M059J (cell line): ENCODE results near the gene C16orf86. TPM values are rescaled to one million over a fixed set of nuclear protein-coding genes. Genes with fewer than 3 reads are reported as not detected.
"Not testable (repeated sequence)": the region's sequence is repeated elsewhere in the genome, so short reads cannot be mapped to it uniquely, and the experiment has no call there.

Experiments used
- DNase-seq: peaks from one replicate; pipeline ENCODE4 v3.0.0-alpha.2; 2012; ENCODE audit warnings: low read depth
- total RNA-seq: library from RNA; depleted of rRNA; stranded (reverse); fragments of >200 nt; shearing (Covaris generic); gene quantifications from 2 replicates; pipeline ENCODE4 v1.2.3, GENCODE V29; 2014; rRNA removed

The C16orf86 gene
- total RNA-seq, 1 experiment from 2014 or later: 0.81 TPM

DNA sequence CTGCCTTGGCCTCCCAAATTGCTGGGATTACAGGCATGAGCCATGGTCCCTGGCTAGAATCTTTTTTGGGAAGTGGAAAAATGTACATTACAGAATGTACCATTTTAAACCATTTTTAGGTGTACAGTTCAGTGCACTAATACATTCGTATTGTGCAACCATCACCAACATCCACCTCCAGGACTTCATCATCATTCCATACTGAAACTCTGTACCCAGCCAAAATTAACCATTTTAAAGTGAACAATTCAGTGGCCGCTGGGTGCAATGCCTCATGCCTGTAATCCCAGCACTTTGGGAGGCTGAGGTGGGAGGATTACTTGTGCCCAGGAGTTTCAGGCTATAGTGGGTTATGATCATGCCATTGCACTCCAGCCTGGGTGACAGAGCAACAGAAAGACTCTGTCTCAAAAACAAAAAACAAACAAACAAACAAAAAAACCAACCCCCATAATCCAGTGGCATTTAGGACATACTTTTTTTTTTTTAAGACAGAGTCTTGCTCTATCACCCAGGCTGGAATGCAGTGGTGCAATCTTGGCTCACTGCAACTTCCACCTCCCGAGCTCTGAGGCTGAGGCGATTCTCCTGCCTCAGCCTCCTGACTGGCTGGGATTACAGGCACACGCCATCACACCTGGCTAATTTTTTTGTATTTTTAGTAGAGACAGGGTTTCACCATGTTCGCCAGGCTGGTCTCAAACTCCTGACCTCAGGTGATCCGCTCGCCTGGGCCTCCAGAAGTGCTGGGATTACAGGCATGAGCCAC, 27.1 kb downstream of the C16orf86 start:
- DNase-seq: not testable (repeated sequence)

DNA sequence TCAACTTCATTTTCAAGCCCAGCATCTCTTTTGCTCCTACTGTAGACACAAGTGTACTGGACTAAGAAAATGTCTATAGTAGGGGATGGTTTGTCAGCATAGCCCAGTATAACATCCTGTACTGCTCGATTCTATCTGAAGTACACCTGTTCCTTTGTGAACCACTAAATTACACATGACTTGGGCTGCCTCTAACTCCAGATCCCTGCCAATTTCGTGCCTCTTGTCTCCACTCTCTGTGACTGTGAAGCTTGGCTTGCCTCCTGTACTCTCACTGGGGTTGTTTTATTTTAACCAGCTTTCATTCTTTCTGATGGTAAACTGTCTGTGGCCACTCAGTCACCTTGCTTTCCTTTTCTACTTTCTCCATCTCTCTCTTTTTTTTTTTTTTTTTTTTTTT, 28.0 kb downstream of the C16orf86 start:
- no peak for DNase-seq

DNA sequence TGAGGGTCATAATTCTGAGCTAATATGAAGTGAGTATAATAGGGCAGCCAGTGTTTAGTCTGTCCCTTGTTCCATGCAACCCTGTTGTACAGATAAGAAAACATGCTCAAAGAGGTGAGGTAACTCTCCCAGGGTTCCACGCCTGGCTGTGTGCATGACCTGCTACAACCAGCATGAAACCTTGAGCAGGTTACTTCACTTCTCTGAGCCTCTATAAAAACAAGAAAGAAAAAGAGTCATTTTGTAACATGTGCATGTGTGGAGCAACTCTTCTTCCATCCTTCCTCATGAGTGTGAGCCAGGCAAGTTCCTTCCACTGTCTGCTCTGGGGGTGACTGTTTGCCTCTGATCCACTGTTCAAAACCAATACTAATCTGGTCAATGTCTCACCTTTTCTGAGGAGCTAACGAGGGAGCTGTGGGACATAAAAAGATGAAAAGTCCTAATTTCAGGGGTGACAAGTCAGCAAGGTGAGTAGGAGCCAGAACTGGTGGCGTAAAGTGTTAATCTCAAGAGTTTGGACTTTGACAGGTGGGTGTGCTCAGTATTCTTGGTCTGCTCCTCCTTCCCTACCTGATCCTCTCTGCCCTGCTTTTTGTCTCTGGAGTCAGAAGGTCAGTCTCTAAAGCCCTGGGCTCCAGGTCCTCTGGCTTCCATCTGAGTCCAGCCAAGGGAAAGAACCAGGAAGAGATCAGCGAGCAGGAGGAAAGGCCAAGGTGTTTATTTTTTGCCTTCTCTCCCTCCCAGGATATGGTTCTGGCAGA, 31.0 kb downstream of the C16orf86 start:
- no peak for DNase-seq

DNA sequence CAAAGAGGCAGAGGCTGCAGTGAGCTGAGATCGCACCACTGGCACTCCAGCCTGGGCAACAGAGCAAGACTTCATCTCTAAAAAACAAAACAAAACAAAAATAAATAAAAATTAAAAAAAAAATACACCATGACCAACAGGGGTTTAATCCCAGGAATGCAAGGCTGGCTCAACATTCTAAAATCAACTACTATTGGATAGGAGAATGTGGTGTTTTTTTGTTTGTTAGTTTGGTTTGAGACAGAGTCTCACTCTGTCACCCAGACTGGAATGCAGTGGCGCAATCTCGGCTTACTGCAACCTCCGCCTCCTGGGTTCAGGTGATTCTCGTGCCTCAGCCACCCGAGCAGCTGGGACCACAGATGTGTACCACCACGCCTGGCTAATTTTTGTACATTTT, 32.7 kb downstream of the C16orf86 start:
- DNase-seq: no peak

DNA sequence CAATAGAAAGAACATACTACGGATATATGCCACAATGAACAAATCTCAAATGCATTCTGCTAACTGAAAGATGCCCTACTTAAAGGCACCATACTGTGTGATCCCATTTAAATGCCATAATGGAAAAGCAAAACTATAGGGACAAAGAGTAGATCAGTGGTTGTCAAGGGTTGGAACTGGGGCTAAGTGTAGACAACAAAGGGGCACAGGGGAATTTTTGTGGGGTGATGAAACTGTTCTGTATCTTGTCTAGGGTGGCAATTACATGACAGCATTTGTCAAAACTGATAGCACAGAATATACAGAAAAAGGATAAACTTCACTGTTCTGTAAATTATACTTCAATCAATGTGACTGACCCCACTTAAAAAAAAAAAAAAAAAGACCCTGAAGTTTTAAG, 34.8 kb downstream of the C16orf86 start:
- DNase-seq: no peak

DNA sequence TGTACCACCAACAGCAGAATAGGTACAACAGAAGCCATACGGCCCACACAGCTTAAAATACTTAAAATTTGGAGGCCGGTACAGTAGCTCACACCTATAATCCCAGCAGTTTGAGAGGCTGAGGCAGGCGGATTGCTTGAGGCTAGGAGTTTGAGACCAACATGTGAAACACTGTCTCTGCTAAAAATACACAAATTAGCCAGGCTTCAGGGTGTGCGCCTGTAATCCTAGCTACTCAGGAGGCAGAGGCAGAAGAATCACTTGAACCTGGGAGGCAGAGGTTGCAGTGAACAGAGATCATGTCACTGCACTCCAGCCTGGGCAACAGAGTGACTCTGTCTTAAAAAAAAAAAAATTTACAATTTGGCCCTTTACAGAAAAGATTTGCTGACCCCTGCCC, 35.5 kb downstream of the C16orf86 start:
- no peak for DNase-seq

DNA sequence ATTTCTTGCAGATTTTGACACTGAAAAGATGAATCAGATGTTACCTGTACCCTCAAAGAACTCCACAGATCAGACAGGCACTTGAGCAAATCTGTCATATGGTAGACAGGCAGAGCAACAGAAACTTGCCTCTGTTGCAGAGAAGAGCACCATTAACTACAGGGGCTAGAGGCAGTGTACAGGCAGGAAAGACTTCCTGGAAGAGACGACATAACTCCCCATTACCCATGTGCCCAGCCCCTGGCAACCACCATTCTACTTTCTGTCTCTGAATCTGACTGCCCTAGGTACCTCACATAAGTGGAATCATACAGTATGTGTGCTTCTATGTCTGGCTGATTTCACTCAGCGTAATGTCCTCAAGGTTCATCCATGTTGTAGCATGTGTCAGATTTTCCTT, 37.0 kb downstream of the C16orf86 start:
- DNase-seq: no peak

DNA sequence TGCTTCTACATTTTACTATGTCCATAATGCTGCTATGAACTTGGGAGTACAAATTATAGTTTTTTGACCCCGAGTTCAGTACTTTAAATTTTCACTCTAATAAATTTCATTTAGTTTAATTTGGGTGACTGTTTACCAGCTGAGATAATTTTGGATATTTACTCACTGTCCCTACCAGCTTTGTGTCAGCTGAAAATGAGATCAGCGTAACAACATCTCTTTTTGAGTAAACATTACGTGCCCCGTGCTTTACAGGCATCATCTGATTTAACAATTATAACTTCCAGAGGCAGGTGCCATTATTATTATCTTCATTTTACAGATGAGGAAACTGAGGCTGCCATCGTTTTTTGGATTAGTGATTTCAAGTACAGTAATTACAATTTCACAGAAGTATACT, 37.5 kb downstream of the C16orf86 start:
- DNase-seq: no peak

DNA sequence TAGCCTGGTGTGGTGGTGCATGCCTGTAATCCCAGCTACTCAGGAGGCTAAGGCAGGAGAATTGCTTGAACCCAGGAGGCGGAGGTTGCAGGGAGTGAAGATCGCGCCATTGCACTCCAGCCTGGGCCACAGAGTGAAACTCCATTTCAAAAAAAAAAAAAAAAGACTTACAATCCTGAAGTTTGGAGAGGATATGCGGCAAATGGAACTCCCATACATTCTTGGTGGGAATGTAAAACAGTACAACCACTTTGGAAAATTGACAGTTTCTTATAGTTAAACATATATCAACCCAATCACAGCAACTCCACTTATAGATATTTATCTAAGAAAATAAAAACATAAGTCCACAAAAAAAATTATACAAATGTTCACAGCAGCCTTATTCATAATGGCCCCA, 40.6 kb downstream of the C16orf86 start:
- no peak for DNase-seq

DNA sequence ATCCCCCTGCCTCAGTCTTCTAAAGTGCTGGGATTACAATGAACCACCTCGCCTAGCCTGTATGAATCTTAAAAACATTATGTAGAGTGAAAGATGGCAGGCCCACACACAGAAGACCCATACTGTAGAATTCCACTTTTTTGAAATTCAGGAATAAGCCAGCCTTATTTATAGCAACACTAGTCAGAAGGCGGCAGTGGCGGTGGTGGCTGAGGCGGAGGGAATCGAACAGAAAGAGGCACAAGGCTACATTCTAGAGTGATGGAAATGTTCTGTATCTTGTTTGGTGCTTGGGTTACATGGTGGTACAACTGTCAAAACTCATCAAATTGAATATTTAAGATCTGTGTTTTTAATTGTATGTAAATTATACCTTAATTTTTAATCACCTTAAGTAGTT, 41.2 kb downstream of the C16orf86 start:
- no peak for DNase-seq

DNA sequence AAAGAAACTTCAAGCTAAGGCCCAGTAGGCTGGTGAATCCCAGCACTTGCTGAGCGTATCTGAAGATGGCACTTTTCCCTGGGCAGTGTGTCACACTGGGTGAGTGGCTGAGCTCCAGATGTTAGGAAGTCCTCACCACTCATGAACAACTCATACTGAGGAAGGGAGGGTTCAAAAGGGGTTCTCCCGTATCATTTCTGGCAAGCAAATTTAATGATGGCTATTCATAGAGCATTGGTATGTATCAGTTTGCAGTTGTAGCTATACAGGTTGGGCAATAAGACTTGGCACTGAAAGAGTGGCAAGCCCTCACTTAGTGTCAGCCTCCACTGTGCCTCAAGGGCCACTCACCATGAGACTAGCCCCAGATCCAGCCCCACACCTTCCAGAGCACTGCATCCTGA, 41.8 kb downstream of the C16orf86 start:
- DNase-seq: peak; percentile 27

DNA sequence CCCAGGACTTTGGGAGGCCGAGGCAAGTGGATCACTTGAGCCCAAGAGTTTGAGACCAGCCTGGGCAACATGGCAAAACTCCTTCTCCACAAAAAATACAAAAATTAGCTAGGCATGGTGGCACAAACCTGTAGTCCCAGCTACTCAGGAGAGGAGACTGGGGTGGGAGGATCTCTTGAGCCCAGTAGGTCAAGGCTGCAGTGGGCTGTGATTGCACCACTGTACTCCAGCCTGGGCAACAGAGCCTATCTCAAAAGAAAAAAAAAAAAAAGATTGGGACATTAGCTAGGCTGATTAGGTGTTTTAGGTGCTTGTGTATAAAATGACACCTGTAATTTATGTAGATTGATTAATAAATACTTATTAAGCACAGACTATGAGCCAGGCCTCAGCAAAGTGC, 42.4 kb downstream of the C16orf86 start:
- DNase-seq: no peak

DNA sequence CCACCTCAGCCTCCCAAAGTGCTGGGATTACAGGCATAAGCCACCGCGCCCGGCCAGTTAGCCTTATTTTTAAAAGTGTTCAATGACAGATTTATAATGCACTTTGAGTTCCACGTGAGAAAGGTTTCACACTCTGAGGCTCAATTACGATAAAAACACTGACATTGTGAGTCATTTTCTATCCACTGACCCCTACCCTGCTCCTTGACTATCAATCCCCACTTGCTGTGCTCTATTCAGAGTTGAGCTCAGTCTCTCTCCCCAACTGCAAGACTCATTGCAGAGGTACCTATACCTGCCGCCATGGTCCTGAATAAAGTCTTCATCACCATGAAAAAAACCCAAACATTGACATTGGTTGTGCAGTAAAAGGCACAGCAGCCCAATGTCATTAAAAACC, 44.0 kb downstream of the C16orf86 start:
- DNase-seq: no peak

DNA sequence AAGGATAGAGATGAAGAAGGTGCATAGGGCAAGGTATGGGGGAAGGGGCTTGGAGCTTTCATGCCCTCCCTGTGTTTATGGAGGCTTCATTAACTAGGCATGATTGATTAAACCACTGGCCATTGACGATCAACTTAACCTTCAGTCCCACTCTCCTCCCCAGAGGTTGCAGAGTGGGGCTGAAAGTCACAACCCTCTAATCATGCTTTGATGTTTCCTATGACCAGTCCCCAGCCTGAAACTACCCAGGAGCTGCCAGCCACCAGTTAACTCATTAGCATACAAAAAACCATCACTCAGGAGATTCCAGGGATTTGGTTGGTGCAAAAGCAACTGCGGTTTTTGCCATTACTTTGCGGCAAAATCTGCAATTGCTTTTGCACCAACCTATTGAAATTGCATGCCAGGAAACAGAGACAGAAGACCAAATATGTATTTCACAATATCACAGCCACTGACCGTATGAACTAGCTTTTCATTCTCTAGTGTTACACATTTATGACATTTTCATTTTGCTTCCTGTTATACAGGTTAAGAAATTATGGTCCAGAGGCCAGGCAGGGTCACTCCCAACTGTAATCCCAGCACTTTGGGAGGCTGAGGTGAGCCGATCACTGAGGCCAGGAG, 47.1 kb downstream of the C16orf86 start:
- no peak for DNase-seq

DNA sequence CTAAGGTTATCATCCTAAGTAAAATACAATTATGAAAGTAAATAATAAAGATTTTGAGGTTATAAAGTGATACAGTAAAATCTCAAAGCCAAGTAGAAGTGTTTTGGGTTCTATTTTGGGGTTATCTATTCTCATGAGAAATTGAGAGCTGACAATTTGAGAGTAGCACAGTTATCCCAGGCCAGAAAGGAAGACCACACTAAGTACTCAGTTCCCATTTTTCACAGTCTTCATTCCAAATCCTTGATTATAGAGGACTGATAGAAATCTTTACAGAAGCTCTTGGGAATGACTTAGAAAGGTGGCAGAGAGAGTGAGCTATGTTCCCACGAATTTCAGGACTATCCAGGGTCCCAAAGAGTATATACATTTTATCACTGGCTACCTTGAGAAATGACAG, 47.9 kb downstream of the C16orf86 start:
- DNase-seq: no peak

DNA sequence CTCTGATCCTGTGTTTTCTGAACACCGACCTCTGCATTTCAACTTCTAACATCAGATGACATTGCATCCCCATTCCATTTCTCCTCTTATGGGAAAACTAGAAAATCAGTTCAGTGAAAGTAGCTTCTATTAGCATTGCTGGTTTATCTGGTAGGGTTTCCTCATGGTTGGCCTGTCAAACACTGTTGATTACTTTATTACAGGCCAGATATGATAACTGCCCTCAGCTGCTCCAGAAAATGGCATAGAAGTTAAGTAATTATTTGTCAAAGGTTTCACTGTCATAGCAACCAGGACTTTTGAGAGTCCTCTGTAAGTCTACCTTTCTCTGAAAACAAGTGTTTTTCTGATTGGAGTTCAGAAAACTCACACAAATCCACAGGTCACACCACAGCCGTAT, 49.5 kb downstream of the C16orf86 start:
- no peak for DNase-seq

Other genes with a start within 250 kb of the C16orf86 start
- 0.25 and 0.30 TPM in 2 replicates for gene HSD11B2, start 235.7 kb upstream of the C16orf86 start, total RNA-seq
- gene ATP6V0D1, start 185.7 kb upstream of the C16orf86 start, total RNA-seq: 156 and 160 TPM in 2 replicates
- gene AGRP, start 183.3 kb upstream of the C16orf86 start, total RNA-seq: not detected in 2 replicates
- 16.6 and 34.4 TPM in 2 replicates for gene RIPOR1, start 138.0 kb upstream of the C16orf86 start, total RNA-seq
- gene CTCF, start 104.3 kb upstream of the C16orf86 start, total RNA-seq: 24.8 and 38.8 TPM in 2 replicates
- gene CARMIL2, start 21.7 kb upstream of the C16orf86 start, total RNA-seq: 0.44 and 0.64 TPM in 2 replicates
- 54.4 and 66.0 TPM in 2 replicates for gene ACD, start 6.6 kb upstream of the C16orf86 start, total RNA-seq
- 2.0 and 3.3 TPM in 2 replicates for gene PARD6A, start 5.9 kb upstream of the C16orf86 start, total RNA-seq
- 12.8 and 23.1 TPM in 2 replicates for gene ENKD1, start 64 bp upstream of the C16orf86 start, total RNA-seq
- gene GFOD2, start 52.5 kb downstream of the C16orf86 start, total RNA-seq: 11.7 and 18.6 TPM in 2 replicates
- 3.6 and 5.4 TPM in 2 replicates for gene RANBP10, start 139.7 kb downstream of the C16orf86 start, total RNA-seq
- gene TSNAXIP1, start 140.1 kb downstream of the C16orf86 start, total RNA-seq: 0.12 and 0.39 TPM in 2 replicates
- 41.0 and 45.2 TPM in 2 replicates for gene THAP11, start 175.5 kb downstream of the C16orf86 start, total RNA-seq
- gene NUTF2, start 180.1 kb downstream of the C16orf86 start, total RNA-seq: 296 and 347 TPM in 2 replicates
- gene CENPT, start 180.9 kb downstream of the C16orf86 start, total RNA-seq: 18.0 and 25.0 TPM in 2 replicates
- gene EDC4, start 206.2 kb downstream of the C16orf86 start, total RNA-seq: 38.9 and 66.1 TPM in 2 replicates
- gene NRN1L, start 218.1 kb downstream of the C16orf86 start, total RNA-seq: 0.42 TPM in 1 of 2 replicates, not detected in the other
- gene PSKH1, start 226.4 kb downstream of the C16orf86 start, total RNA-seq: 6.1 and 8.2 TPM in 2 replicates